ENCODE data around the gene ENTPD3. TPM values are rescaled to one million over a fixed set of nuclear protein-coding genes. Genes with fewer than 3 reads are reported as not detected.
A peak's percentile ranks its signal among the peaks of the same experiment; 100 is the strongest.

Gene ENTPD3
- total RNA-seq, 2 experiments from 2014 or later, result not detected

- POLR2A ChIA-PET, result interaction anchor here (0.6 kb wide), 1 partner anchor 57 kb away, joined by 4 read pairs; no protein-coding TSS in a partner anchor
- Mint-ChIP-seq H3K27me3 (no peaks in the 10 kb centered on the region), H3K4me3 (peak within 1 kb of the TSS; percentile 75)
These were observed 89.8 kb downstream of the ENTPD3 start, which contains the start of gene ZNF619 for GRCh38 chr3:40476478-40477470. Gene ZNF619 (plus strand): TSS chr3:40477122. CDS start chr3:40477980, 858 bp downstream.

GRCh38 chr3:40477666-40478065, 90.7 kb downstream of the ENTPD3 start:
- Mint-ChIP-seq H3K27me3 (no peaks in the 10 kb centered on the region), H3K27ac (peak overlapping the region; percentile 87), H3K4me1 (peaks cover 47% of the 10 kb centered on the region), H3K9me3 (no peaks in the 10 kb centered on the region), H3K4me3 (peak overlapping the region; percentile 75), H3K36me3 (ENCODE audit: low read depth) (peaks cover 19% of the 10 kb centered on the region)
- ChIA-PET CTCF (interaction anchor here (0.9 to 1.1 kb wide), 3 partner anchors 9 to 1403 kb away, joined by 3 read pairs; no protein-coding TSS in a partner anchor), POLR2A (interaction anchor here (0.6 kb wide), 1 partner anchor 57 kb away, joined by 4 read pairs; no protein-coding TSS in a partner anchor)
- no peak for DNase-seq

More at GRCh38 chr3:40476478-40477470, 89.8 kb downstream of the ENTPD3 start, which contains the start of gene ZNF619:
- CTCF ChIA-PET, result interaction anchor here (0.9 kb wide), 1 partner anchor 1403 kb away, joined by 3 read pairs; no protein-coding TSS in a partner anchor
- peak; percentile 56 for DNase-seq
- Mint-ChIP-seq H3K27ac (peak within 1 kb of the TSS; percentile 87), H3K36me3 (ENCODE audit: low read depth) (peaks cover 15% of the 10 kb centered on the region), H3K9me3 (no peaks in the 10 kb centered on the region), H3K4me1 (peaks cover 38% of the 10 kb centered on the region)

Other genes with a start within 250 kb of the ENTPD3 start
- 10 to 100 TPM; 35.0 to 37.5 TPM for gene EIF1B, start 77.5 kb upstream of the ENTPD3 start, total RNA-seq
- 1,000 to 10,000 TPM; 2,359 to 2,726 TPM for gene RPL14, start 70.2 kb downstream of the ENTPD3 start, total RNA-seq
- 1 to 10 TPM; 9.5 to 9.8 TPM for gene ZNF619, start 89.9 kb downstream of the ENTPD3 start, total RNA-seq
- gene ZNF620, start 118.9 kb downstream of the ENTPD3 start, total RNA-seq, result 1 to 10 TPM; 5.5 to 5.6 TPM
- 10 to 100 TPM; 21.7 to 25.6 TPM for gene ZNF621, start 137.8 kb downstream of the ENTPD3 start, total RNA-seq